Parathyroid adenoma (tissue), 2 donors: Measurements from ENCODE around the gene SEC16A.

ENCODE experiments used
- H2AFZ ChIP-seq: fragments of 300-600 bp; sonication (generic); one replicate; pipeline ENCODE4 v1.7.0; 2017; ENCODE audit warnings: antibody characterized with exemption, mild to moderate bottlenecking
- H3K27ac ChIP-seq: fragments of 300-600 bp; sonication (generic); one replicate; pipeline ENCODE4 v1.7.0; 2017
- H3K27me3 ChIP-seq: fragments of 300-600 bp; sonication (generic); one replicate; pipeline ENCODE4 v1.7.0; 2017; ENCODE audit warnings: low read length; ENCODE audit not compliant: control insufficient read depth, insufficient read depth
- H3K36me3 ChIP-seq: fragments of 300-600 bp; sonication (generic); one replicate; pipeline ENCODE4 v1.7.0; 2017; ENCODE audit warnings: low read length; ENCODE audit not compliant: control insufficient read depth, insufficient read depth
- H3K4me1 ChIP-seq: fragments of 300-600 bp; sonication (generic); one replicate; pipeline ENCODE4 v1.7.0; 2017; ENCODE audit warnings: control low read depth
- H3K4me2 ChIP-seq: fragments of 300-600 bp; sonication (generic); one replicate; pipeline ENCODE4 v1.7.0; 2017; ENCODE audit warnings: low read length
- H3K4me3 ChIP-seq: fragments of 300-600 bp; sonication (generic); one replicate; pipeline ENCODE4 v1.7.0; 2017; ENCODE audit warnings: low read depth, low read length
- H3K79me2 ChIP-seq: fragments of 300-600 bp; sonication (generic); one replicate; pipeline ENCODE4 v1.7.0; 2017; ENCODE audit warnings: control low read depth
- H3K9ac ChIP-seq: fragments of 300-600 bp; sonication (generic); one replicate; pipeline ENCODE4 v1.7.0; 2017; ENCODE audit warnings: mild to moderate bottlenecking
- H3K9me3 ChIP-seq: fragments of 300-600 bp; sonication (generic); one replicate; pipeline ENCODE4 v1.7.0; 2017; ENCODE audit warnings: low read length; ENCODE audit not compliant: control insufficient read depth
- CTCF ChIP-seq: fragments of 300-600 bp; sonication (generic); IDR thresholded peaks from one replicate; pipeline ENCODE4 v1.7.0; 2017; ENCODE audit warnings: antibody characterized with exemption, mild to moderate bottlenecking
- donor health status: primary hyperparathyroidism.

SEC16A gene

GRCh38 chr9:136431782-136432350, 51.0 kb downstream of the SEC16A start:
- Histone ChIP-seq H3K4me2 (no peak overlapping the region), H3K27me3 (no peaks in the 10 kb centered on the region), H3K9ac (no peak overlapping the region), H3K27ac (no peak overlapping the region), H3K79me2 (no peaks in the 10 kb centered on the region), H3K9me3 (no peaks in the 10 kb centered on the region), H3K4me1 (no peaks in the 10 kb centered on the region), H2AFZ (no peak overlapping the region), H3K4me3 (no peak overlapping the region), H3K36me3 (no peaks in the 10 kb centered on the region)
- TF ChIP-seq CTCF = no peak

GRCh38 chr9:136430588-136431234, 52.1 kb downstream of the SEC16A start:
- H3K27ac ChIP-seq = no peak overlapping the region
- H3K4me3 ChIP-seq = no peak overlapping the region
- no peak for TF ChIP-seq CTCF
- H3K27me3 ChIP-seq = no peaks in the 10 kb centered on the region
- no peaks in the 10 kb centered on the region for H3K9me3 ChIP-seq
- no peaks in the 10 kb centered on the region for H3K36me3 ChIP-seq
- H2AFZ ChIP-seq = no peak overlapping the region
- H3K4me1 ChIP-seq = no peaks in the 10 kb centered on the region
- no peak overlapping the region for H3K9ac ChIP-seq
- H3K79me2 ChIP-seq = no peaks in the 10 kb centered on the region
- no peak overlapping the region for H3K4me2 ChIP-seq

DNA sequence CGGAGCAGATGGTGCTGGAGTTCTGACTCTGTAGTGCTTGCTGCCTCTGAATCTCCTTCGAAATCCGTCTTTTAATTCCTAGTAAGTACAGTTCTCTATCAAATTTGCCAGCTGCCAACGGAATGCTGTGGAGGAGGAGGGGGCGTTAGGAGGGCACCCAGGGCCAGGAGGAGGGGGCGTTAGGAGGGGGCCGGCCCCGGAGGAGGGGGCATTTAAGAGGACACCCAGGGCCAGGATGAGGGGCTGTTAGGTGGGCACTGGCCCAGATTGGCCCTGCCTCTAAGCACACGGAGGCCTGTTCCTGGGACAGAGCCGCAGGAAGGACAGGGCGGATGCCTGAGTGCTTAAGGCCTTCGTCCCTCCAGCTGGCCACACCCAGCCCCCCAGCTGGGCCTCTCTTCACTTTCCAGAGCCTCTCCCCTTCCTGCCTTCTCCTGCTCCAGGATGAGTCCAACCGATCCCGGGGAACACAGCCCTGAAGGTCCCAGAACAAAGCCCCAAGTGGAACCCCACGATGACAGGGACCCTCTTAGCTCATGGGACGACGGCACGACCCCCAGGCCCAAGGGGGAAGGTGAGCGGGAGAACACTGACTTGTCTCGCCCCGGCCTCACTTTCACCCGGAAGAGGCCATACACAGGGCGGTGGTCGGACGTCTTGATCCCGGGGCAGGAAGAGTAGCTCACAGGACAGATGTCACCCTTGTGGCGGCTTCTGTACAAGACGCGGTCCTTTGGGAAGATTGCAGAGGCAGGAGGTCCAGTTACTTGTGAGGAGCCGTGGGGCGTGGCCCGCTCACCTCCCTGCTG, 53.0 kb downstream of the SEC16A start:
- Histone ChIP-seq H3K9me3 (no peaks in the 10 kb centered on the region), H3K27me3 (no peaks in the 10 kb centered on the region), H3K9ac (no peak overlapping the region), H3K4me1 (no peaks in the 10 kb centered on the region), H3K4me2 (no peak overlapping the region), H3K4me3 (no peak overlapping the region), H2AFZ (no peak overlapping the region), H3K27ac (no peak overlapping the region), H3K36me3 (no peaks in the 10 kb centered on the region), H3K79me2 (no peaks in the 10 kb centered on the region)
- TF ChIP-seq CTCF = no peak

DNA sequence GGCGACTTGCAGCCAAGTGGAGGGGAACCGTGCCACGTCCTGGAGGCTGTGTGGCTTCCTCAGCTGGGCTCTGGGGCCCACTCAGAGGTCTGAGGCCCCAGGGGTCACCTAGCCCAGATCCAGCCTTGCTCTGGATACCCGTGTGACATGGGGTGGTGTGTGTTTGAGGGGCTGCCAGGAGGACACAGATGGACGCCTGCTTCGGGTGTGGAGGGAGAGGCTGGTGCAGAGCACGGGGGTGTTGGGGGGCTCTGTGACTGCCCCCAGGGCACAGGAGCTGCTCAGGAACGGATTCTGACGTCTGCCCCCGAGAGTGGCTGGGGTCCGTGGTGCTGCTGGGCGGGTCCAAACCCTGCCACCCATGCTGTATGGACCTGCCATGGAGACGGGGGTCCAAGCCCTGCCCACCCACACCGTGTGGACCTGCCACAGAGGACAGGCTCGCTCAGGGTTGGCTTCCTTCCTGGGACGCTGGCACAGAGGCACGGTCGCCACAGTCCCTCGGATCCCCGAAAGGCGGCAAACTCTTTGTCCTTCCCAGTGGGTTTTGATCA, 53.7 kb downstream of the SEC16A start:
- H3K9me3 ChIP-seq = no peaks in the 10 kb centered on the region
- no peak overlapping the region for H3K4me3 ChIP-seq
- H3K4me1 ChIP-seq = no peaks in the 10 kb centered on the region
- H3K79me2 ChIP-seq = no peaks in the 10 kb centered on the region
- no peak overlapping the region for H3K27ac ChIP-seq
- no peak overlapping the region for H2AFZ ChIP-seq
- no peak for TF ChIP-seq CTCF
- no peaks in the 10 kb centered on the region for H3K36me3 ChIP-seq
- no peak overlapping the region for H3K4me2 ChIP-seq
- no peaks in the 10 kb centered on the region for H3K27me3 ChIP-seq
- no peak overlapping the region for H3K9ac ChIP-seq
